ENCODE results near the gene NNT. TPM values are rescaled to one million over a fixed set of nuclear protein-coding genes. Genes with fewer than 3 reads are reported as not detected.
A peak's percentile ranks its signal among the peaks of the same experiment; 100 is the strongest.
"Not testable (repeated sequence)": the region's sequence is repeated elsewhere in the genome, so short reads cannot be mapped to it uniquely, and the experiment has no call there.

NNT gene
- 42.8 and 46.2 TPM in 2 replicates for total RNA-seq (2014; rRNA removed; shearing (Covaris generic))

DNA sequence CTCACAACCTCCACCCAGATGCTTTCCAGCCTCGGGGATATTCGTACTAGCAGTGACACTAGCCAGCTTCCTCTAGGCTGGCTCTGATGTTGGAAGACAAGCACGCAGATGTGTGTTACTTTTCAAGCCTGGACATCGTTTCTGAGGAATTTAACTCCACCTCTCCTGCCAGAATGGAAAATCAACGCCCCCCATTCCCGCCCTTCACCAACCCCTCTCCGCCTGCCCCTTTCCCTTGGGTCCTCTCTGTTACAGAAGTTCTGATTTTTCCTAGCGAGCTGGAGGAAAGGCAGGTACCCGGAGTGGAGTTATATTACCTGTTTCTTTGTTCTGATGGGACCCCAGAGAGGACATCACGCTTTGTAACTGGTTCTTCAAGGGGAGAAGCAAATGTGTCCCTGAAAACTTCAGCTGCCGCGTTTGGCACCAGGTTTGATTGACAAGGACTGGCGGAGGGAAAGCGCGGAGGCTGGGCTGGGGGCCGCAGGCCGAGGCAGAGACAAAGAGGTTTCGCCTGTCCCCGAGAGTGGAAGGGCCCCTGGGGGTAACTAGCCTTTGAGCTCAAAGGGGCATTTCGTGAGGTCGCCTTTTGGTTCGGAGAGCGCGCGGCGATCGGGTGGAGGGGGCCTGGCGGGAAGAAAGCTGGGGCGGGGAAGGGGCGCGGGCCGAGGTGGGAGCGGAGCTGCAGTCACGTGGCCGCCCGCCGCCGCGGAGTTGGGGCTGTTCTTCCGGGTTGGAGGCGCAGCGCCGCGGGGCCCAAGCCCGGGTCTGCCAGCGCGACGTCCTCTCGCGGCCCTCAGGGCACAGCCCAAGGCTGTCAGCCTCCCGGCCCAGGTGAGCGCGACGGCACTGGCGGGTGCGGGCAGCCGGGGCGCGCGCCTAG, at the start of gene NNT:
NNT (plus strand) TSS at position 720 of the 883 bp plus-strand sequence. CDS start 6,016 bp downstream, outside the sequence.
- peak; percentile 56 for DNase-seq (ENCODE audit: low spot score)

DNA sequence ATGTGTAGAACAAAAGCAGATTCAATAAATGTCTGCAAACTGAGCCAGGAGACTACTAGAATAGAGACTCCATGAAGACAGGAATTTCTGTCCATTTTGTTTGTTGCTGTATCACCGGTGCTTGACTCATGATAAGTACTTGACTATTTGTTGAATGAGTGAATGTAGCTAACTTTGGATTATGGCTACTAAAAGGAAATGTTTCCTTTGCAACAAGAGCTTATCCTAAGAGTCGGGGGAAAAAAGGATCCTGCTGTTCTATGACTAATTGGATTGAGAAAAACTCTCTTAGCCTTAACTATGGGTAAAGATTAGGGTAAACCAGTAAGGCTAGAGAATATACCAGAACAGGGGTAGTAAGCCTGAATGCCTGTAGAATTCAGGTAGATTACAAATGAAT, 49.6 kb upstream of the NNT start:
- no peak for DNase-seq (ENCODE audit: low spot score)

DNA sequence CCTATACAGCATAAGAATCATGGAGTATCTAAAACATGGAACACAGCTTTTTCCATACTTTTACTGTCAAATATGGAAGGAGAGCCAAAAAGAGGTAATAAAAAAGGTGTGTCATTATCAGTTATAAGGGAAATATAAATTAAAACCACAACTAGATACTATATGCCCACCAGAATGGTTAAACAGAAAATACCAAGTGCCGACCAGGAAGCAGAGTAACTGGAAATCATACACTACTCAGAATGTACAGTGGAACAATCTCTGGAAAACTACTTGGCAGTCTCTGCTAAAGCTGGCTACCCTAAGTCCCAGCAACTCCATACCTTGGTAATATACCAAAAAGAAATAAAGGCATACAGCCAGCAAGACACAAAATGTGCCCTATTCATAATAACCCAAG, 48.5 kb upstream of the NNT start:
- DNase-seq (ENCODE audit: low spot score) = no peak

DNA sequence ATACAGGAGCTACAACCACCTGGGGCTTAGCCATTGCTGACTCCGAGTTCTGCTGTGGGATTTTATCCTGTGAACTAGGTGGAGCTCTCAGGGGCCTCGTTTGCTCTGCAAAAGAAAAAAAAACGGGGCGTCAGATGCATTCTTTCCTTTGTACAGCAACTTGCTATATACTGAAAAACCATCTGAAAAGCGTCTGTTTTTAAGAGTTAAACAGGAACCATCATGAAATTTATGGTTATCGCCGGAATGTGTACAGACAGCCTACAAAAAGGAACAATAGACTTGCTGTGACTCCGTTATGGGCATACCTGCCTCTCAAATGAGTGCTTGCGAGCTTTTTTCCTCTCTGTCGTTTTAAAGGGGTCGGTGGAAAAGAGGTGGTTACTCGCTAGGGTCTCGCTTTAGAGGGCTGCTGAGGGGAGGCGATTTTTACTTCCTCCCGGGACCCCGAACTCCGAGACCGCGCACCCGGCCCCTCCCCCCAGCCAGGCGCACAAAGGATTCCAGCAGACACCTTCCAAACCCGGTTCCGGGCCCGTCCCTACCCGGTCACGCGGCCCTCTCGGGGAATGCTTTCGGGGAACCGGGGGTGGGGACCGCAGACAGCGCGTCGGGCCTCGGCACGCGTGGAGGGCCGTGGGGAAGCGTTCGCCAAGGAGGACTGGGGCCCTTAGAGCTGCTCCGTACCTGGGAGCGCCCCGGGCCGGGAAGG, 46.9 kb upstream of the NNT start:
- DNase-seq (ENCODE audit: low spot score) = peak; percentile 39

DNA sequence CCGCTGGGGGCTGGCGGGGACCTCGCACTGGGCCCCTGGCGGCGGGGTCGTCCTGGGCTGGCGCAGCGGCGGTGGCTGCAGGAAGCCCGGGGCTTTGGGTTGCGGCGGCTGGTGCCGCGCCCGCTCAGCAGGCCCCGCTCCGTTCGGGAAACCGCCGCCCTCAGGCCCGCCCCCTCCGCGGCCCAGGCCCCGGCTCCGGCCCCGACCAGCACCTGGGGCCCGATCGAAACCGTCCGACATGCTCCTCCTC, 46.4 kb upstream of the NNT start:
- DNase-seq (ENCODE audit: low spot score) = not testable (repeated sequence)

DNA sequence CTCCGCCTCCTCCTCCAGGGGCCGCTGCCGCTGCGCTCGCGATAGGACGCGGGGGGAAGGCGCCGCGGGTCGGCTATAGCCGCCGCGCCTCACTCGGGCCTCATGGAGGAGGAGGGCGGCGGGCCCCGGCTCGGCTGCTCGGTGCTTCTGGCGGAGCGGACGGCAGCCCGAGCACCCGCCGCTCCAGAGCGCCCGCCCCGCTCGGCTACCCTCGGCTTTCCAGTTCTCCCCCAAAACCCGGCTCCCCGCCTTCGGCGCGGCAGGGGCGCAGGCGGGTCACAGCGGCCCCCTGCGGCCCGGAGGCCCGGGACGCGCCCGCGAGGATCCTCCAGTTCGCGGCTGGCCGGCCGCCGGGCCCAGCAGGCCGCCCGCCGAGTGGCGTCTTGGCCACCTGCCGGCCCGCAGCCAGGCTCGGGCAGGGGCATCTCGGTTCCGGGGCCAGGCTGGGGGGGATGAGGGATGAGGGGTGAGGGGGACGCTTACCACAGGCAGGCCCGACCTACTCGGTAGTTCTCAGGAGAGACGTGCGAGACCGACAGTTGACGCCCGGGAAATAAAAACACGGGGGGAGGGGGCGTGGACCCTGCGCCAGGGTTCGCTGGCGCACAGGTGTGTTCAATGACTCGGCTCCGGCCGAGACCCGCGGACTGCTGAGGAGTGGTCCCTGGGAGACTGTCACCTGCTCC, 46.0 kb upstream of the NNT start, which contains the start of gene PAIP1:
PAIP1 (minus strand) TSS at position 221 of the 686 bp plus-strand sequence. CDS start 231 bp downstream, outside the sequence.
- peak; percentile 62 for DNase-seq (ENCODE audit: low spot score)

DNA sequence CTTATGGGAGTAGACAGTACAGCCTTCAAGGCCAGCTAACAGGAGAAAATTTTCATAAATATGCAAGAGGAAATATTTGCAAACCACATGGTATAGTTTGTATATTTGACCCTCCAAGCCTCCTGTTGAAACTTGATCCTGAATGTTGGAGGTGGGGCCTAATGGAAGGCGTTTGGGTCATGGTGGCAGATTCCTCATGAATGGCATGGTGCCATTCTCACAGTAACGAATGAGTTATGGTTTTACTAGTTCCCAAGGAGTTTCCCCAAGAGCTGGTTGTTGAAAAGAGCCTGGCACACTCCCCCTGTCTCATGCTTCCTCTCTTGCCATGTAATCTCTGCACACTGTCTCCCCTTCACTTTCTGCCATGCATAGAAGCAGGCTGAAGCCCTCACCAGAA, 42.9 kb upstream of the NNT start:
- DNase-seq (ENCODE audit: low spot score) = peak; percentile 16

DNA sequence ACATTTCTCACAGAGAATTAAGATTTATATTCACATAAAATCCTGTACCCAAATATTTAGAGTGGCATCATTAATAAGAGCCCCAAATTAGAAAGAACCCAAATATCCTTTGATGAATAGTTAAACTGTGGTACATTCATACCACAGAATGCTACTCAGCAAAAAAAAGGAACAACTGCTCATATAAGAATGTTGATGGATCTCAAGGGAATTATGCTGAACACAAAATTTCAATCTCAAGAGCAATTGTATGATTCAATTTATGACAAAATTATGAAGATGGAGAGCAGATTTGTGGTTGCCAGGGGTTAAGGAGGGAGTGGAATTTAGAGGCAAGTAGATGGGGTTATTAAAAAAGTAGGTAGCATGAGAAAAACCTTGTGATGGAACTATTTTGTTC, 41.6 kb upstream of the NNT start:
- DNase-seq (ENCODE audit: low spot score) = no peak

DNA sequence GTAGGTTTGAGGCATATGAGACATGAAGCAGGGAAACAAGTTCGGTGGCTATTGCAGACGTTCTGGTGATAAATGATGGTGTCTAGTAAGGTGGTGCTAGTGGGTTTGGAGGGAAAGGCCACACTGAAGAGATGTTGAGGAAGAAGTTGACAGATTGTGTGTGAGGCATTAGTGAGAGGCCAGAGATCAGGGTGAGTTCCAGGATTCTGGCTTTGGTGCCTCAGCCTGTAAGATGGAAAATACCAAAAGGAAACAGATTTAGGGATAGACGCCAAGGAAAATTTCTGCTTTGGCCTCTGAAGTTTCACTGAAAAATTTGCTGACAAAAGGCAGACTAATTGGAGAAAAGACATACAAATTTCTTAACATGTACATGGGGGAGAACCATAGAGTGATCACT, 39.7 kb upstream of the NNT start:
- DNase-seq (ENCODE audit: low spot score) = no peak

DNA sequence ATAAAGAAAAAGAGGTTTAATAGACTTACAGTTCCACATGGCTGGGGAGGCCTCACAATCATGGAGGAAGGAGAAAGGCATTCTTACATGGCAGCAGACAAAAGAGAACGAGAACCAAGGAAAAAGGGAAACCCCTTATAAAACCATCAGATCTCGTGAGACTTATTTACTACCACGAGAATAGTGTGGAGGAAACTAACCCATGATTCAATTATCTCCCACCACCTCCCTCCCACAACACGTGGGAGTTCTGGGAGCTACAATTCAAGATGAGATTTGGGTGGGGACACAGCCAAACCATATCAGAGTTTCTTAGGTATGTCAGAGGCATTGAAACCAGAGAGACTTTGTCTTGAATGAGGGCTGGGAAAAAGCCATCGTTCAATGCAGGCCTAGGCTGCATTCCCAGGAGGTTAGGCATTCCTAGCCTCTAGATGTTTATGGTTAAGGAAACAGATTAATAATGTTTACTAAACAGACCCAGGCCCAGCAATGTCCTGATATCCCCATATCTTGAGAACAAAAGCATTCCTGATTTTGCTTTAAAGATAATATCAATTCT, 38.6 kb upstream of the NNT start:
- DNase-seq (ENCODE audit: low spot score) = no peak

DNA sequence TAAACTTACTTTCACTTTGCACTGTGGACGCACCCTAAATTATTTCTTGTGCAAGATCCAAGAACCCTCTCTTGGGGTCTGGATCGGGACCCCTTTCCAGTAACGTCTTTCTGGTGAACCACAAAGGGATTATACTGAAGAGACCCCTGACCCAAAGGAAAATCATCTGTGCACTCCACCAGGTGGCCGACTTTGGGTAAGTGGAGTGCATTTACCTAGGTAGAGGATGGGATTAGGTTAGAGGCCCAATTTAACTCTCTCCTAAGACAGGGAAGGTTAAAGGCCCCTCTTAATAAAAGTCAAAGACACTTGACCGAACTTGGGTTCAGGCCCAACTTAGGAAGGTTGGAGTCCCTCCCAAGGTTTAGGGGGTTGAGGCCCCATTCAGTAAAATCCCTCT, 37.9 kb upstream of the NNT start:
- DNase-seq (ENCODE audit: low spot score) = no peak

DNA sequence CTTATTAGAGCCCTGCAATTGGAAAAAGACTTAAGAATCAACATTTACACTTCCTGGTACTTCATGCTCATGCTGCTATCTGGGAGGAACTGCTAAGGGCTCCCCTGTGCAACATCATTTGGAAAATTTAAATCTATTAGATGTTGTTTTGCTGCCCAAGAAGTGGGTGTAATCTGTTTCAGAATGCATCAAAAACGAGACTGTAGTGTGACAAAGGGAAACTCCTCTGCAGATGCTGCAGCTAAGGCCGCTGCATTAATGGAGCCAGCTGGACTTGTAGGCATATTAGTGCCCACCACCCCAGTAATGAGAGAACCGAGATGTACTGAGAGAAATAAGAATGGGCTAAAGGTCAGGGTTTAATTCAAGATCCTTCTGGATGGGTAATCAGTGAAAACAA, 35.0 kb upstream of the NNT start:
- no peak for DNase-seq (ENCODE audit: low spot score)

DNA sequence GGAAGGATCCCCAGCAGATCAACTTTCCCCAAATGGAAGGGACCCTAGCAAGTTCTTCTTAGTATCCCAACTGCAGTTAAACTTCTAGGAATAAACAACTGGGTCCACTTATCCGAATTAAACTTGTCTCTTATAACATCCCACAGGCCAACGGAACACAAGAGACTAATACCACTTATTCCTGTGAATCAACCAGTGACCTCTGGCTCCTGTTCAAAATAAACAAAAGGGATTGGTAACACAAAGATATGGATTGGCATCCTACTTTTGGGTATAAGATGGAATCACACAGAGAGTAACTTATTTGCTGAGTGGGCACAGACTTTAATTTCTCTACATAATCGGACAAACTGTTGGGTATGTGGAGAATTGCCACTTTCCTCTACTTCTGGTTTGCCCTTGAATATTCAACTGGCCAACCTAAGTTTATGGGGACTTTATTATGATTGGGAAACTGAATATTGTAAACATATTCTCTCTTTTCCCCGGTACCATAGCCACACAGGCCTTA, 33.7 kb upstream of the NNT start:
- DNase-seq (ENCODE audit: low spot score) = no peak

DNA sequence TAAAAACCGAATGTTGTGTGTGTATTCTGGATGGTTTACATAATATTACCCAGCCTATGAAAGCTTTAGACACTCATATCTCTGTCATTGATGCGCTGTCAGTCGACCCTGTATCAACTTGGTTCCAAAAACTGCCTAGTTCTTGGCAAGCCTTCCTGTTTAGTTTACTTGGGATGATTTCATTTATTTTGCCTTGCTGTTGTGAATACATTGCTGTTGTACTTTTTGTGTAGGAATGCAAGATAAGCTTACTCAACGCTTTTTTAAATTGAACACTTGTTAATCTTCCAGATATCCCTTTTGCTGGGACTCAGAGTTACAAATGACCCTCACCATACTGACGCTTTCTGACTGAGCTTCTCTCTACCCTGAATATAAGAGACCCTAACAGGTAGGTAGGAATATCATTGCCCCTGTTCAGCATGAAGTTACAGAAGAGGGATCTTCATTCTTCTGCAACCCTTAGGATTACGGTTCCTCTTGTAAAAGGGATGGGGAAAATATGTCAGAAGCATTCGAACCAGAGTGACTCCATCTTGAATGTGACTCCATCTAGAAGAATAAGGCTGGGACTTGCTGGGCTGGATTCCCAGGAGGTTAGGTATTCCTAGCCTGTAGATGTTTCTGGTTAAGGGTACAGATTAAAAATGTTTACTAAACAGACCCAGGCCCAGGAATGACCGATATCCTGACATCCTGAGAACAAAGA, 32.4 kb upstream of the NNT start:
- DNase-seq (ENCODE audit: low spot score) = no peak

DNA sequence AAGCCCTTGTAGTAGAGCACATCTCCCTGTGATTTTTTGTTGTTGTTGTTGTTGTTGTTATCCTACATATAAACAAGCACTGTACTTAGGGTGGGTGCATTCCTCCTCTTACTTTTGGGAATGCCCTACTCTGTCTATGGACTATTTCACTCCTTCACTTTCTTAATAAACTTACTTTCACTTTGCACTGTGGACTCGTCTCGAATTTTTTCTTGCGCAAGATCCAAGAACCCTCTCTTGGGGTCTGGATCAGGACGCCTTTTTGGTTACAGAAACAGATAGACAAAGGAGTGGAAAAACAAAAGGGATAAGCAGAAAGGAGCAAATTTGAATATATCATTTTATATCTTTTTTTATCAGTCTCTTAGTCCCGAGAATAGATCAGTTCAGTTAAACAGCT, 31.7 kb upstream of the NNT start:
- DNase-seq (ENCODE audit: low spot score) = no peak

DNA sequence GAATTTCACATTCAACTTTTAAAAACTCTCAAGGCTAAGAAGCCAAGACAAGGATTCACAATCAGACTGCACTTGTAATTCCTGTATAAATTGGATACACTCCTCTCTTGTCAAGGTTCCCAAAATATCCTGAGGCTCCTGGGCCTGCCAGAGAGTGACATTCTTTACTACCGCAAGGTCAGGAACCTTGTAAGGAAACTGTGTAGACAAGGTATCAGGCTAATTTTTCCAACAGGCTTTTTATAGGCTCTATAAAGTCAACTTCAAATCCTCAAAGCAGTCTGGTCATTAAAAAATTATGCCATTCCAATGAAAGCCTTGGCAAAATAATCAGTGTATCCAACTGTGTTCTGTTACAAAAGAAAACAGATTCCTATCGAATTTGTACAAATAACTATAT, 30.6 kb upstream of the NNT start:
- DNase-seq (ENCODE audit: low spot score) = peak; percentile 28

DNA sequence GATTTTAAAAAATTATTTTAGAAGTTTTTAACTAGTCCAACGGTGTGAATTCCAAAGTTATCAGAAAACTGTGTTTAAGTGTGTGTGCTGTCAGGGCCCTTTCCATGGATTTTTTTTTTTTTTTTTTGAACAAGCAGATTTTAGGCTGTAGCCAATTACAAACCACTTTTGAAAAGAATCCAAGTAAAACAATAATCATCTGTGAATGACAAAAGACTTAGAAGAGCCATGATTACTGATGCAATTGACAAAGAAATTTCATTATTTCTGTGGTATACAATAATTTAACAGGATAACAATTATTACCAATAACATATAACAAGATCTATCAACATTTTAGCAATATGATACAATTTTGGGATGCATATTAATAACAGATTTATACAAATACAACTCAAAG, 29.9 kb upstream of the NNT start:
- no peak for DNase-seq (ENCODE audit: low spot score)

DNA sequence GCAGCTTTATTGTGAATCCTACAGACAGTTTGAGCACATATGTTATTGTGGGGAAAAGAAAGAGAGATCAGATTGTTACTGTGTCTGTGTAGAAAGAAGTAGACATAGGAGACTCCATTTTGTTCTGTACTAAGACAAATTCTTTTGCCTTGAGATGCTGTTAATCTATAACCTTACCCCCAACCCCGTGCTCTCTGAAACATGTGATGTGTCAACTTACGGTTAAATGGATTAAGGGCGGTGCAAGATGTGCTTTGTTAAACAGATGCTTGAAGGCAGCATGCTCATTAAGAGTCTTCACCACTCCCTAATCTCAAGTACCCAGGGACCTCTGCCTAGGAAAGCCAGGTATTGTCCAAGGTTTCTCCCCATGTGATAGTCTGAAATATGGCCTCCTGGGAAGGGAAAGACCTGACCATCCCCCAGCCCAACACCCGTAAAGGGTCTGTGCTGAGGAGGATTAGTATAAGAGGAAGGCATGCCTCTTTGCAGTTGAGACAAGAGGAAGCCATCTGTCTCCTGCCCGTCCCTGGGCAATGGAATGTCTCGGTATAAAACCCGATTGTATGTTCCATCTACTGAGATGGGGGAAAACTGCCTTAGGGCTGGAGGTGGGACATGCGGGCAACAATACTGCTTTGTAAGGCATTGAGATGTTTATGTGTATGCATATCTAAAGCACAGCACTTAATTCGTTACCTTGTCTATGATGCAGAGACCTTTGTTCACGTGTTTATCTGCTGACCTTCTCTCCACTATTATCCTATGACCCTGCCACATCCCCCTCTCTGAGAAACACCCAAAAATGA, 22.4 kb upstream of the NNT start:
- not testable (repeated sequence) for DNase-seq (ENCODE audit: low spot score)

DNA sequence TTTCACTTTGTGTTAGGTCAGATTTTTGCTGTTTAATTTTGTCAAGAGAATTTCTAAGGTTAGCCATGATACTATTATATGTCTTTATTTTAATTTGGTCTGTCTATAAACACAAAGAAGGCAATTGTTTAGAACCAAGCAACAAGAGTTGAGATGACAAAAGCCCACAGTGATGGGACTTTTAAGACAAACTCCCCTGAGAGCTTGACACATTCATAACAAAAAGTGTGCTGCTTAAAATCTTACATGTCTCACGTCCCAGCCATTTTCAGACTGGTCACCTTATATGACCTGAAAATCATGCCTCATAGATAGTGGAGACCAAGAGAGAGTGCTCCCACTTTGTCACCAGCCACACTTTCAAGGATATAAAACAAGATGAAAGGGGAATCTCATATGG, 21.6 kb upstream of the NNT start:
- no peak for DNase-seq (ENCODE audit: low spot score)

All from A172 (cell line).